C4-2B (cell line): ENCODE measurements around the gene FOXP1.

Experiments used
- ZFX ChIP-seq: fragments of 450-650 bp; IDR thresholded peaks from 2 replicates; pipeline ENCODE4 v1.6.1; 2017
- TF ChIP-seq, protein P1 (sequence below): fragments of 450-650 bp; conservative IDR thresholded peaks from 2 replicates; pipeline ENCODE4 v1.5.1; 2017; ENCODE audit warnings: mild to moderate bottlenecking

DNA sequence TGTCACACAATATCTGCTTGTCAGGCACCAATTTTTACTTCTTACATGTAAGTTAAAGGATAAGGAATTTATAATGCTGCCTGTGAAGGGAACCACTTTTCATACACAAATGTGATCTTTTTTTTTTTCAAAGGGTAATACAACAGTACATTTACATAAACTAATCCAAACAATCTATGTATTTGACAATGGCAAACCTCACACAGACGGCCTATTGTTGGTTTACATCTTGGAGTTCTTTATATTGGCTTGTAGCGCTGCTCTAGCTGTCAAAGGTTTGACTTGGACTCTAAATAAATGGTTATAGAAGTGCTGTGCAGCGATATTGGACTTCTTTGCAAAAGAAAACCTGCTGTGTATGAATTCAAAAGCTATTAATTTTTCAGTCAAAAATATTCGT lies 598.0 kb downstream of the FOXP1 start:
- TF ChIP-seq, protein P1, sequence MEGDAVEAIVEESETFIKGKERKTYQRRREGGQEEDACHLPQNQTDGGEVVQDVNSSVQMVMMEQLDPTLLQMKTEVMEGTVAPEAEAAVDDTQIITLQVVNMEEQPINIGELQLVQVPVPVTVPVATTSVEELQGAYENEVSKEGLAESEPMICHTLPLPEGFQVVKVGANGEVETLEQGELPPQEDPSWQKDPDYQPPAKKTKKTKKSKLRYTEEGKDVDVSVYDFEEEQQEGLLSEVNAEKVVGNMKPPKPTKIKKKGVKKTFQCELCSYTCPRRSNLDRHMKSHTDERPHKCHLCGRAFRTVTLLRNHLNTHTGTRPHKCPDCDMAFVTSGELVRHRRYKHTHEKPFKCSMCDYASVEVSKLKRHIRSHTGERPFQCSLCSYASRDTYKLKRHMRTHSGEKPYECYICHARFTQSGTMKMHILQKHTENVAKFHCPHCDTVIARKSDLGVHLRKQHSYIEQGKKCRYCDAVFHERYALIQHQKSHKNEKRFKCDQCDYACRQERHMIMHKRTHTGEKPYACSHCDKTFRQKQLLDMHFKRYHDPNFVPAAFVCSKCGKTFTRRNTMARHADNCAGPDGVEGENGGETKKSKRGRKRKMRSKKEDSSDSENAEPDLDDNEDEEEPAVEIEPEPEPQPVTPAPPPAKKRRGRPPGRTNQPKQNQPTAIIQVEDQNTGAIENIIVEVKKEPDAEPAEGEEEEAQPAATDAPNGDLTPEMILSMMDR: no peak
- TF ChIP-seq ZFX: no peak
